Adrenal gland (tissue), 12 donors: Measurements from ENCODE around the gene SBK2. TPM values are rescaled to one million over a fixed set of nuclear protein-coding genes. Genes with fewer than 3 reads are reported as not detected.

Experiments
- polyA plus RNA-seq, 3 donors: library from polyadenylated mRNA; stranded (reverse); fragments of 200-250 nt in 2 of 3; fragments of 350-450 nt in 1 of 3; fragmentation: Illumina TruSeq in 1 of 3; extraction: RNeasy Lipid Tissue Mini Kit (QIAGEN cat#74804) in 1 of 3; gene quantifications; one replicate each; pipeline ENCODE4 v1.2.3, GENCODE V29; 2013 to 2014
- total RNA-seq, 9 donors: library from RNA; depleted of rRNA in 4 of 9; stranded (reverse); fragments of >200 nt in 4 of 9; fragments of 120-200 nt in 1 of 9; fragmentation: NEBNext Ultra II Directional in 1 of 9; extraction: Animal tissue kit (Norgen Biotek cat#: 25700) in 1 of 9; gene quantifications; one replicate each; pipeline versions ENCODE4 v1.1.0 to v1.2.4, GENCODE V29; 2013 to 2023
- donor health status: healthy with polysubstance abuse.
- donor health status: Bipolar disorder and iron deficiency.
- donor health status: DM: yes; HTN: yes; CAD: no.
- donor health status: DM: no; HTN: no; CAD: no.
- donor health status: DM: no; HTN: no; CAD: no.
- donor health status: DM: yes; HTN: yes; CAD: no.

Gene SBK2
- total and polyA plus RNA-seq, 12 donors: not detected

Other genes with a start within 250 kb of the SBK2 start
- gene TMEM150B, start 211.8 kb downstream of the SBK2 start, total RNA-seq: 10 to 100 TPM in 2 of 9 donors, 1 to 10 TPM in 6, under 1 TPM in 1; 0.11 to 20.8 (median 7.9) TPM
- gene TMEM150B, start 211.8 kb downstream of the SBK2 start, polyA plus RNA-seq: 1 to 10 TPM in 2 of 3 donors, under 1 TPM in 1; 0.51 to 4.7 (median 2.5) TPM
- gene KMT5C, start 197.3 kb downstream of the SBK2 start, total RNA-seq: 10 to 100 TPM in 6 of 9 donors, 1 to 10 TPM in 3; 3.9 to 38.3 (median 14.9) TPM
- 10 to 100 TPM in 2 of 3 donors, 1 to 10 TPM in 1; 1.4 to 56.7 (median 30.3) TPM for gene KMT5C, start 197.3 kb downstream of the SBK2 start, polyA plus RNA-seq
- gene COX6B2, start 182.4 kb downstream of the SBK2 start, total RNA-seq: under 1 TPM in 2 of 9 donors, not detected in 7; 0.17 to 0.18 TPM
- gene COX6B2, start 182.4 kb downstream of the SBK2 start, polyA plus RNA-seq: not detected
- not detected for gene GARIN5B, start 173.9 kb downstream of the SBK2 start, total RNA-seq
- not detected for gene GARIN5B, start 173.9 kb downstream of the SBK2 start, polyA plus RNA-seq
- under 1 TPM in 2 of 9 donors, not detected in 7; 0.17 to 0.28 TPM for gene IL11, start 166.7 kb downstream of the SBK2 start, total RNA-seq
- 1 to 10 TPM in 1 of 3 donors, under 1 TPM in 1, not detected in 1; 0.24 to 1.1 TPM for gene IL11, start 166.7 kb downstream of the SBK2 start, polyA plus RNA-seq
- gene TMEM190, start 160.3 kb downstream of the SBK2 start, total RNA-seq: 1 to 10 TPM in 2 of 9 donors, under 1 TPM in 1, not detected in 6; 0.55 to 2.3 (median 1.1) TPM
- 10 to 100 TPM in 1 of 3 donors, 1 to 10 TPM in 1, under 1 TPM in 1; 0.62 to 63.0 (median 4.7) TPM for gene TMEM190, start 160.3 kb downstream of the SBK2 start, polyA plus RNA-seq
- gene TMEM238, start 152.8 kb downstream of the SBK2 start, total RNA-seq: 1 to 10 TPM in 8 of 9 donors, under 1 TPM in 1; 0.28 to 9.3 (median 2.9) TPM
- gene TMEM238, start 152.8 kb downstream of the SBK2 start, polyA plus RNA-seq: under 1 TPM in 1 of 3 donors, not detected in 2; 0.13 TPM
- gene RPL28, start 151.2 kb downstream of the SBK2 start, total RNA-seq: 1,000 to 10,000 TPM in 4 of 9 donors, 100 to 1,000 TPM in 5; 194 to 2,378 (median 694) TPM
- gene RPL28, start 151.2 kb downstream of the SBK2 start, polyA plus RNA-seq: 1,000 to 10,000 TPM in 2 of 3 donors, 100 to 1,000 TPM in 1; 577 to 2,804 (median 2,164) TPM
- gene UBE2S, start 129.3 kb downstream of the SBK2 start, total RNA-seq: 10 to 100 TPM; 13.0 to 57.1 (median 20.3) TPM
- 10 to 100 TPM in 2 of 3 donors, 1 to 10 TPM in 1; 8.8 to 18.0 (median 11.9) TPM for gene UBE2S, start 129.3 kb downstream of the SBK2 start, polyA plus RNA-seq
- under 1 TPM in 5 of 9 donors, not detected in 4; 0.08 to 0.49 (median 0.20) TPM for gene SHISA7, start 93.8 kb downstream of the SBK2 start, total RNA-seq
- 1 to 10 TPM in 2 of 3 donors, under 1 TPM in 1; 0.47 to 1.3 (median 1.1) TPM for gene SHISA7, start 93.8 kb downstream of the SBK2 start, polyA plus RNA-seq
- 100 to 1,000 TPM in 1 of 9 donors, 10 to 100 TPM in 8; 58.2 to 181 (median 78.3) TPM for gene ISOC2, start 75.5 kb downstream of the SBK2 start, total RNA-seq
- 100 to 1,000 TPM in 1 of 3 donors, 10 to 100 TPM in 2; 18.1 to 119 (median 75.0) TPM for gene ISOC2, start 75.5 kb downstream of the SBK2 start, polyA plus RNA-seq
- gene C19orf85, start 72.4 kb downstream of the SBK2 start, total RNA-seq: not detected
- not detected for gene C19orf85, start 72.4 kb downstream of the SBK2 start, polyA plus RNA-seq
- gene ZNF628, start 60.5 kb downstream of the SBK2 start, total RNA-seq: 10 to 100 TPM in 3 of 9 donors, 1 to 10 TPM in 5, under 1 TPM in 1; 0.83 to 27.9 (median 8.7) TPM
- gene ZNF628, start 60.5 kb downstream of the SBK2 start, polyA plus RNA-seq: 10 to 100 TPM in 1 of 3 donors, 1 to 10 TPM in 1, under 1 TPM in 1; 0.04 to 17.5 (median 3.7) TPM
- gene NAT14, start 51.9 kb downstream of the SBK2 start, total RNA-seq: 10 to 100 TPM in 6 of 9 donors, 1 to 10 TPM in 3; 4.9 to 46.7 (median 18.3) TPM
- gene NAT14, start 51.9 kb downstream of the SBK2 start, polyA plus RNA-seq: 100 to 1,000 TPM in 1 of 3 donors, 10 to 100 TPM in 1, 1 to 10 TPM in 1; 6.2 to 108 (median 53.8) TPM
- 1 to 10 TPM in 8 of 9 donors, under 1 TPM in 1; 0.33 to 6.8 (median 4.4) TPM for gene SSC5D, start 48.7 kb downstream of the SBK2 start, total RNA-seq
- gene SSC5D, start 48.7 kb downstream of the SBK2 start, polyA plus RNA-seq: 1 to 10 TPM; 1.3 to 10.0 (median 1.5) TPM
- gene SBK3, start 8.4 kb upstream of the SBK2 start, total RNA-seq: under 1 TPM in 2 of 9 donors, not detected in 7; 0.18 to 0.68 TPM
- gene SBK3, start 8.4 kb upstream of the SBK2 start, polyA plus RNA-seq: under 1 TPM in 1 of 3 donors, not detected in 2; 0.10 TPM
- 10 to 100 TPM in 2 of 9 donors, 1 to 10 TPM in 7; 2.1 to 15.8 (median 7.9) TPM for gene ZNF579, start 43.7 kb upstream of the SBK2 start, total RNA-seq
- 10 to 100 TPM in 2 of 3 donors, 1 to 10 TPM in 1; 2.8 to 27.1 (median 12.2) TPM for gene ZNF579, start 43.7 kb upstream of the SBK2 start, polyA plus RNA-seq
- gene FIZ1, start 62.4 kb upstream of the SBK2 start, total RNA-seq: 10 to 100 TPM in 4 of 9 donors, 1 to 10 TPM in 5; 4.4 to 19.7 (median 9.2) TPM
- 10 to 100 TPM in 2 of 3 donors, 1 to 10 TPM in 1; 6.3 to 19.6 (median 15.2) TPM for gene FIZ1, start 62.4 kb upstream of the SBK2 start, polyA plus RNA-seq
- gene ZNF524, start 63.2 kb upstream of the SBK2 start, total RNA-seq: 10 to 100 TPM in 8 of 9 donors, 1 to 10 TPM in 1; 7.7 to 83.7 (median 24.6) TPM
- gene ZNF524, start 63.2 kb upstream of the SBK2 start, polyA plus RNA-seq: 10 to 100 TPM in 2 of 3 donors, under 1 TPM in 1; 0.93 to 57.6 (median 57.1) TPM
- 10 to 100 TPM in 5 of 9 donors, 1 to 10 TPM in 3, under 1 TPM in 1; 0.72 to 19.6 (median 10.3) TPM for gene ZNF865, start 68.5 kb upstream of the SBK2 start, total RNA-seq
- gene ZNF865, start 68.5 kb upstream of the SBK2 start, polyA plus RNA-seq: 10 to 100 TPM in 2 of 3 donors, 1 to 10 TPM in 1; 2.0 to 24.7 (median 11.7) TPM
- 10 to 100 TPM in 3 of 9 donors, 1 to 10 TPM in 6; 5.4 to 16.3 (median 9.7) TPM for gene ZNF784, start 87.4 kb upstream of the SBK2 start, total RNA-seq
- gene ZNF784, start 87.4 kb upstream of the SBK2 start, polyA plus RNA-seq: 10 to 100 TPM in 1 of 3 donors, 1 to 10 TPM in 2; 3.5 to 13.6 (median 8.3) TPM
- gene ZNF580, start 103.9 kb upstream of the SBK2 start, total RNA-seq: 10 to 100 TPM in 8 of 9 donors, 1 to 10 TPM in 1; 8.0 to 68.7 (median 42.0) TPM
- gene ZNF580, start 103.9 kb upstream of the SBK2 start, polyA plus RNA-seq: 100 to 1,000 TPM in 1 of 3 donors, 10 to 100 TPM in 2; 16.6 to 101 (median 97.5) TPM
- gene ZNF581, start 106.5 kb upstream of the SBK2 start, total RNA-seq: 10 to 100 TPM; 11.2 to 55.7 (median 22.7) TPM
- 10 to 100 TPM in 2 of 3 donors, 1 to 10 TPM in 1; 8.7 to 23.3 (median 22.4) TPM for gene ZNF581, start 106.5 kb upstream of the SBK2 start, polyA plus RNA-seq
- 10 to 100 TPM; 21.7 to 42.8 (median 27.3) TPM for gene CCDC106, start 111.1 kb upstream of the SBK2 start, total RNA-seq
- gene CCDC106, start 111.1 kb upstream of the SBK2 start, polyA plus RNA-seq: 10 to 100 TPM; 14.8 to 63.8 (median 42.8) TPM
- 100 to 1,000 TPM in 6 of 9 donors, 10 to 100 TPM in 3; 76.0 to 178 (median 119) TPM for gene U2AF2, start 117.9 kb upstream of the SBK2 start, total RNA-seq
- gene U2AF2, start 117.9 kb upstream of the SBK2 start, polyA plus RNA-seq: 100 to 1,000 TPM in 1 of 3 donors, 10 to 100 TPM in 2; 58.9 to 243 (median 85.3) TPM
- gene EPN1, start 138.1 kb upstream of the SBK2 start, total RNA-seq: 100 to 1,000 TPM in 8 of 9 donors, 10 to 100 TPM in 1; 20.1 to 235 (median 162) TPM
- 100 to 1,000 TPM in 1 of 3 donors, 10 to 100 TPM in 2; 27.8 to 151 (median 77.1) TPM for gene EPN1, start 138.1 kb upstream of the SBK2 start, polyA plus RNA-seq
- gene NLRP9, start 201.3 kb upstream of the SBK2 start, total RNA-seq: not detected
- not detected for gene NLRP9, start 201.3 kb upstream of the SBK2 start, polyA plus RNA-seq
- under 1 TPM in 1 of 9 donors, not detected in 8; 0.28 TPM for gene RFPL4A, start 222.0 kb upstream of the SBK2 start, total RNA-seq
- not detected for gene RFPL4A, start 222.0 kb upstream of the SBK2 start, polyA plus RNA-seq
- gene RFPL4AL1, start 232.0 kb upstream of the SBK2 start, total RNA-seq: not detected
- gene RFPL4AL1, start 232.0 kb upstream of the SBK2 start, polyA plus RNA-seq: not detected